ENCODE data around the gene XRCC2. TPM values are rescaled to one million over a fixed set of nuclear protein-coding genes. Genes with fewer than 3 reads are reported as not detected.
"Not testable (repeated sequence)": the region's sequence is repeated elsewhere in the genome, so short reads cannot be mapped to it uniquely, and the experiment has no call there.

XRCC2 gene
- total and polyA plus RNA-seq, 2 donors: 0.64 to 6.3 TPM

DNA sequence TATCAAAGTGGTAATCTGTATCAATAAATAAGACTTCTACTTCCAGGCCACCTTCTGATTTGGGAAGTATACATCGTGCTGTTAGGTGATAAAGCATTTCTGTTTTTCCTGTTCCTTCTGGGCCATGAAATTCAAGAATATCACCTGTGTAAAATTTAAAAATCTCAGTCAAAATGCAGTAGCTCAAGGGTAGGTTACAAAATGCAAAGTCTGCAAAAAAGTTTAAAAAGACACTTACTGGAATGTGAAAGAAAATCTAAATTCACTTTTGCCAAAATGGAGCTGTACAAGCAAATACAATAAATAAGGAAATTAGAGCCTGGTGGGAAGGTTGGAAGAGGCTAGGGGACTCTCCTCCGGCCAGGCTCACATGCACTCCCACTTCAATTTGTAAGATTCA lies 26.7 kb downstream of the XRCC2 start:
- DNase-seq (ENCODE audit: low read depth in 6 of 9, low spot score in 9 of 9): no peak
- peaks cover 0 to 1% of the 10 kb centered on the region in 2 donors for H3K9me3 ChIP-seq (ENCODE audit: control insufficient read depth in 2 of 2, insufficient read depth in 1 of 2, low read length in 1 of 2)
- H3K27me3 ChIP-seq (ENCODE audit: control insufficient read depth in 2 of 2, insufficient read depth in 1 of 2, low read length in 1 of 2): no peaks in the 10 kb centered on the region
- no peak overlapping the region for H3K27ac ChIP-seq (ENCODE audit: low read depth in 1 of 2, low read length in 1 of 2)
- peaks cover 4 to 23% of the 10 kb centered on the region in 2 donors for H3K36me3 ChIP-seq (ENCODE audit: control insufficient read depth in 2 of 2, insufficient read depth in 2 of 2, low read length in 1 of 2)
- WGBS: 88% methylated on average over 2 of the region's 2 CpGs
- H3K4me1 ChIP-seq (ENCODE audit: control insufficient read depth in 2 of 2, insufficient read depth in 2 of 2, low read length in 2 of 2): no peaks in the 10 kb centered on the region
- no peak overlapping the region for H3K4me3 ChIP-seq (ENCODE audit: low read length in 2 of 2)

DNA sequence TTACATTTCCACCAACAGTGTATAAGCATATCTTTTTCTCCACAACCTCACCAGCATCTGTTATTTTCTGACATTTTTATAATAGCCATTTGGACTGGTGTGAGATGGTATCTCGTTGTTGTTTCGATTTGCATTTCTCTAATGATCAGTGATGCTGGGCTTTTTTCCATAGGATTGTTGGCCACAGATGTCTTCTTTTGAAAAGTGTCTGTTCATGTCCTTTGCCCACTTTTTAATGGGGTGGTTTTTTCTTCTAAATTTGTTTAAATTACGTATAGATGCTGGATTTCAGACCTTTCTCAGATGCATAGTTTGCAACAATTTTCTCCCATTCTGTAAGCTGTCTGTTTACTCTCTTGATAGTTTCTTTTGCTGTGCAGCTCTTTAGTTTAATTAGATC lies 28.9 kb downstream of the XRCC2 start:
- Histone ChIP-seq H3K4me3 (ENCODE audit: low read length in 2 of 2) (no peak overlapping the region), H3K4me1 (ENCODE audit: control insufficient read depth in 2 of 2, insufficient read depth in 2 of 2, low read length in 2 of 2) (no peaks in the 10 kb centered on the region), H3K36me3 (ENCODE audit: control insufficient read depth in 2 of 2, insufficient read depth in 2 of 2, low read length in 1 of 2) (peaks cover 4 to 18% of the 10 kb centered on the region in 2 donors), H3K9me3 (ENCODE audit: control insufficient read depth in 2 of 2, insufficient read depth in 1 of 2, low read length in 1 of 2) (peaks cover 0 to 1% of the 10 kb centered on the region in 2 donors), H3K27ac (ENCODE audit: low read depth in 1 of 2, low read length in 1 of 2) (no peak overlapping the region), H3K27me3 (ENCODE audit: control insufficient read depth in 2 of 2, insufficient read depth in 1 of 2, low read length in 1 of 2) (no peaks in the 10 kb centered on the region)
- DNase-seq (ENCODE audit: low read depth in 6 of 9, low spot score in 9 of 9): no peak
- WGBS: 99% methylated on average over 3 of the region's 3 CpGs

DNA sequence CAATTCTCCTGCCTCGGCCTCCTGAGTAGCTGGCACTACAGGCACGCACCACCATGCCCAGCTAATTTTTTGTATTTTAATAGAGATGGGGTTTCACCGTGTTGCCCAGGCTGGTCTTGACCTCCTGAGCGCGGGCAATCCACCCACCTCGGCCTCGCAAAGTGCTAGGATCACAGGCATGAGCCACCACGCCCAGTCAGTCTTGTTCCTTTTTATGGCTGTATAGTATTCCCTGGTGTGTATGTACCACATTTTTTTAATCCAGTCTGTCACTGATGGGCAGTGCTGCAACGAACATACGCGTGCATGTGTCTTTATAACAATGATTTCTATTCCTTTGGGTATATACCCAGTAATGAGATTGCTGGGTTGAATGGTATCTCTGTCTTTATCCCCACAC lies 29.4 kb downstream of the XRCC2 start:
- not testable (repeated sequence) for DNase-seq (ENCODE audit: low read depth in 6 of 9, low spot score in 9 of 9); H3K27ac ChIP-seq (ENCODE audit: low read depth in 1 of 2, low read length in 1 of 2); H3K27me3 ChIP-seq (ENCODE audit: control insufficient read depth in 2 of 2, insufficient read depth in 1 of 2, low read length in 1 of 2); H3K9me3 ChIP-seq (ENCODE audit: control insufficient read depth in 2 of 2, insufficient read depth in 1 of 2, low read length in 1 of 2); H3K4me1 ChIP-seq (ENCODE audit: control insufficient read depth in 2 of 2, insufficient read depth in 2 of 2, low read length in 2 of 2); H3K4me3 ChIP-seq (ENCODE audit: low read length in 2 of 2)
- 99% methylated on average over 11 of the region's 11 CpGs for WGBS
- H3K36me3 ChIP-seq (ENCODE audit: control insufficient read depth in 2 of 2, insufficient read depth in 2 of 2, low read length in 1 of 2): peaks cover 4 to 18% of the 10 kb centered on the region in 2 donors

DNA sequence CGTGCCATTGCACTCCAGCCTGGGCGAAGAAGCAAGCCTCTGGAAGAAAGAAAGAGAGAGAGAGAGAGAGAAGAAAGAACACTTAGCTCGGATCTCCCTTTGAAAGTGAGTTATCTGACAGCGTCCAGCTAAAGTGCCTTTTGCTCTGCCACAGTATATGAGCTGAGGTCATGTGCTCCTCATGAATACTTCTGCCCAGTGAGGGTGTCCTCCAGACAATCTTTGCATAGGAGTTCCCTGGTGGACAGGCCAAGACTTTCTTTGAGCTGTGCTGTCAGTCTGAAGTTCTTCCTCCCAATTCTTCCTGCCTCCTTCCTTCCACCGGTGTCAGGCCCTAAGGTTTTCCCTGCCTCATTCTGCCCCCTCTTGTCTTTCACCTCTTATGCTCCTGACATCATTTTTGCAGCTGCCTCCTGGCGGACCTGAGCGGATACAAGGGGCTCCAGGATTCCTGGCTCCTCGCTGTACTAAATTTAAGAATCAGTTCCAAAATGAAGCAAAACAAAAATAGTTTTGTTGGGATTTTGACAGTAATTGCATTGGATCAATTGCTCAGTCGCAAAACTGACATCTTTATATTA lies 31.9 kb downstream of the XRCC2 start:
- peaks cover 4 to 12% of the 10 kb centered on the region in 2 donors for H3K36me3 ChIP-seq (ENCODE audit: control insufficient read depth in 2 of 2, insufficient read depth in 2 of 2, low read length in 1 of 2)
- H3K4me3 ChIP-seq (ENCODE audit: low read length in 2 of 2): no peak overlapping the region
- H3K27me3 ChIP-seq (ENCODE audit: control insufficient read depth in 2 of 2, insufficient read depth in 1 of 2, low read length in 1 of 2): no peaks in the 10 kb centered on the region
- peaks cover 0 to 1% of the 10 kb centered on the region in 2 donors for H3K9me3 ChIP-seq (ENCODE audit: control insufficient read depth in 2 of 2, insufficient read depth in 1 of 2, low read length in 1 of 2)
- DNase-seq (ENCODE audit: low read depth in 6 of 9, low spot score in 9 of 9): no peak
- no peak overlapping the region for H3K27ac ChIP-seq (ENCODE audit: low read depth in 1 of 2, low read length in 1 of 2)
- H3K4me1 ChIP-seq (ENCODE audit: control insufficient read depth in 2 of 2, insufficient read depth in 2 of 2, low read length in 2 of 2): no peaks in the 10 kb centered on the region
- WGBS: 93% methylated on average over 9 of the region's 9 CpGs

DNA sequence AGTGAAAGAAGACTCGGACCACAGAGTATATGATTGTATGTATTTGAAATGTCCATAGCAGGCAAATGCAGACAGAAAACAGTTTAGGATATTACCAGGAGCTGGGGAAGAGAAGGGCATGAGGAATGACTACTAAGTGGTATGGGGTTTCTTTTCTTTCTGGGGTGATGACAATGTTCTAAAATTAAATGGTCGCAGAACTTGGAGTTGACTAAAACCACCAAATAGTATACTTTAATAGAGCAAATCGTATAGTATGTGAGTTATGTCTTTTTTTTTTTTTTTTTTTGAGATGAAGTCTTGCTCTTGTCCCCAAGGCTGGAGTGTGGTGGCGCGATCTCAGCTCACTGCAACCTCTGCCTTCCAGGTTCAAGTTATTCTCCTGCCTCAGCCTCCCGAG lies 34.6 kb downstream of the XRCC2 start:
- 97% methylated on average over 6 of the region's 6 CpGs for WGBS
- no peaks in the 10 kb centered on the region for H3K27me3 ChIP-seq (ENCODE audit: control insufficient read depth in 2 of 2, insufficient read depth in 1 of 2, low read length in 1 of 2)
- no peaks in the 10 kb centered on the region for H3K9me3 ChIP-seq (ENCODE audit: control insufficient read depth in 2 of 2, insufficient read depth in 1 of 2, low read length in 1 of 2)
- H3K4me3 ChIP-seq (ENCODE audit: low read length in 2 of 2): no peak overlapping the region
- H3K27ac ChIP-seq (ENCODE audit: low read depth in 1 of 2, low read length in 1 of 2): no peak overlapping the region
- no peaks in the 10 kb centered on the region for H3K4me1 ChIP-seq (ENCODE audit: control insufficient read depth in 2 of 2, insufficient read depth in 2 of 2, low read length in 2 of 2)
- no peak for DNase-seq (ENCODE audit: low read depth in 6 of 9, low spot score in 9 of 9)
- H3K36me3 ChIP-seq (ENCODE audit: control insufficient read depth in 2 of 2, insufficient read depth in 2 of 2, low read length in 1 of 2): peaks cover 0 to 6% of the 10 kb centered on the region in 2 donors

DNA sequence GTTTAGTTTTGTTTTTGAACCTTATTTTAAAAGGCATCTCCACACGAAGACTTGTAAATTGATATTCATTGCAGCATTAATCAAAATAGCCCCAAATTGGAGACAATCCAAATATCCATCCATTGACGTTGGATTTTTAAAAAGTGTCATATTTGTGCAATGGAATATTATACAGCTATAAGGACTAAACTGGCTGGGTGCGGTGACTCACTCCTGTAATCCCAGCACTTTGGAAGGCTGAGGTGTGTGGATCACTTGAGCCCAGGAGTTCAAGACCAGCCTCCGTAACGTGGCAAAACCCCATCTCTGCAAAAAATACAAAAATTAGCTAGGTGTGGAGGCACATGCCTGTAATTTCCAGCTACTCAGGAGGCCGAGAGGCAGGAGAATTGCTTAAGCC lies 35.1 kb downstream of the XRCC2 start:
- WGBS: 91% methylated on average over 6 of the region's 6 CpGs
- Histone ChIP-seq H3K4me1 (ENCODE audit: control insufficient read depth in 2 of 2, insufficient read depth in 2 of 2, low read length in 2 of 2) (no peaks in the 10 kb centered on the region), H3K36me3 (ENCODE audit: control insufficient read depth in 2 of 2, insufficient read depth in 2 of 2, low read length in 1 of 2) (peaks cover 0 to 4% of the 10 kb centered on the region in 2 donors), H3K9me3 (ENCODE audit: control insufficient read depth in 2 of 2, insufficient read depth in 1 of 2, low read length in 1 of 2) (no peaks in the 10 kb centered on the region), H3K4me3 (ENCODE audit: low read length in 2 of 2) (no peak overlapping the region), H3K27me3 (ENCODE audit: control insufficient read depth in 2 of 2, insufficient read depth in 1 of 2, low read length in 1 of 2) (no peaks in the 10 kb centered on the region), H3K27ac (ENCODE audit: low read depth in 1 of 2, low read length in 1 of 2) (no peak overlapping the region)
- DNase-seq (ENCODE audit: low read depth in 6 of 9, low spot score in 9 of 9): no peak

DNA sequence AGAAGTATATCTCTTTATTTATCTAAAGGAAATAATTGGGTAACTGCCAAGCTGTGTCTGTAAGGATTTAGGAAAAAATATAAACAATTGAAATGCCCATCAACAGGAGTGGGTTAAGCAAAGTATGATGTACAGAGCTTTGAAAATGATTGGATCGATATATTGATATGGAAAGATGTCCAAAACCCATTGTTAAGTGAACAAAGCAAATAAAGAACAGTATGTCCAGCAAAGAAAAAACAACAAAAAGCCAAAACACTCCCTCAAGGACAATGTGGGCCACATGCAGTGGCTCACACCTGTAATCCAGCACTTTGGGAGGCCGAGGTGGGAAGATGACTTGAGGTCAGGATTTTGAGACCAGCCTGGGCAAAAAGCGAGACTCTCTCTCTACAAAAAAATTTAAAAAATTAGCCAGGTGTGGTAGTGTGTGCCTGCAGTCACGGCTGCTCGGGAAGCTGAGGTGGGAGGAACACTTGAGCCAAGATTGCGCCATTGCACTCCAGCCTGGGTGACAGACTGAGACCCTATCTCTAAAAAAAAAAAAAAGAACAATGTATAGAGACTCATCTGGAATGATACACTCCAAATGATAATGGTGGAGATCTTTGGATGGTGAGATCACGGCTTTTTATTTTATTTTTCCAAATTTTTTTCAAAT lies 37.9 kb downstream of the XRCC2 start:
- Histone ChIP-seq H3K4me1 (ENCODE audit: control insufficient read depth in 2 of 2, insufficient read depth in 2 of 2, low read length in 2 of 2) (no peaks in the 10 kb centered on the region), H3K27me3 (ENCODE audit: control insufficient read depth in 2 of 2, insufficient read depth in 1 of 2, low read length in 1 of 2) (no peaks in the 10 kb centered on the region), H3K36me3 (ENCODE audit: control insufficient read depth in 2 of 2, insufficient read depth in 2 of 2, low read length in 1 of 2) (no peaks in the 10 kb centered on the region), H3K27ac (ENCODE audit: low read depth in 1 of 2, low read length in 1 of 2) (no peak overlapping the region), H3K4me3 (ENCODE audit: low read length in 2 of 2) (no peak overlapping the region), H3K9me3 (ENCODE audit: control insufficient read depth in 2 of 2, insufficient read depth in 1 of 2, low read length in 1 of 2) (no peaks in the 10 kb centered on the region)
- 96% methylated on average over 7 of the region's 7 CpGs for WGBS
- DNase-seq (ENCODE audit: low read depth in 6 of 9, low spot score in 9 of 9): no peak

DNA sequence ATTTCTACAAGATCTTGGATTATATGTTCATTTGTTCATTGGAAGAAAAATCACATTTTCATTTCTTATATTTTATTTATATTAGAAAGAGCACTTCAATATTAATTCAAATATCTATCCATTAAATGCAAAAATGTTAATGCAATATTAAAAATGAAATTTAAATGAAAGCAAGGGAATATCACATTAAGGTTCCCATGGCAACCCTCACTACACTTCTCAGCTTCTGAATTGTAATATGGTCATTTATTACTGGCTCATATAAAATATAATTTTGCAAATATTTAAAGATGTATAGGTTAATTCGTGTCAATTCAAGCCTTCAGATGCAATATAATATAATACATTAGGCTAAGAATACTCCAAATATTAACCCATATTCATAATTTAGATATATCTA lies 38.8 kb downstream of the XRCC2 start:
- 91% methylated on average over 1 of the region's 1 CpG for WGBS

DNA sequence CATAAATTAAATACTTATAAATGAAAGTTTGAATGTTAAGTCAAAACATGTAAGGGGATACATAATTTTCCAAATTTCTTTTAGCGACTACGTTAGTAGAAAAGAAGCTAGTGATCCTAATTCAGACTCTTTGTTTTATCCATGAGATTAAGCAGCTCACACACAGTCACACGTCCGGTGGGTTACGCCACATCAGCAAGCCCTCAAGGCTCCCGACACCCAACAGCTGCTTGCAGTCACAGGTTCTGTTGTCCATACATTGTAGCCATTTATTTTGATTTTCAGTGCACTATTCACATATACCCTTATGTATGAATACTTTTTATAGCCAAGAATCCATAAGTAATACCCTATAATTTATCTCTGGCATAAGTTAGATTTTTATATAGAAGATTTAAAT lies 39.5 kb downstream of the XRCC2 start:
- no peaks in the 10 kb centered on the region for H3K27me3 ChIP-seq (ENCODE audit: control insufficient read depth in 2 of 2, insufficient read depth in 1 of 2, low read length in 1 of 2)
- no peak overlapping the region for H3K27ac ChIP-seq (ENCODE audit: low read depth in 1 of 2, low read length in 1 of 2)
- DNase-seq (ENCODE audit: low read depth in 6 of 9, low spot score in 9 of 9): no peak
- no peak overlapping the region for H3K4me3 ChIP-seq (ENCODE audit: low read length in 2 of 2)
- H3K36me3 ChIP-seq (ENCODE audit: control insufficient read depth in 2 of 2, insufficient read depth in 2 of 2, low read length in 1 of 2): no peaks in the 10 kb centered on the region
- H3K9me3 ChIP-seq (ENCODE audit: control insufficient read depth in 2 of 2, insufficient read depth in 1 of 2, low read length in 1 of 2): no peaks in the 10 kb centered on the region
- H3K4me1 ChIP-seq (ENCODE audit: control insufficient read depth in 2 of 2, insufficient read depth in 2 of 2, low read length in 2 of 2): no peaks in the 10 kb centered on the region
- WGBS: 97% methylated on average over 6 of the region's 6 CpGs

More for the DNA sequence above, 38.8 kb downstream of the XRCC2 start:
- no peak overlapping the region for H3K4me3 ChIP-seq (ENCODE audit: low read length in 2 of 2)
- H3K27me3 ChIP-seq (ENCODE audit: control insufficient read depth in 2 of 2, insufficient read depth in 1 of 2, low read length in 1 of 2): no peaks in the 10 kb centered on the region
- H3K27ac ChIP-seq (ENCODE audit: low read depth in 1 of 2, low read length in 1 of 2): no peak overlapping the region
- H3K9me3 ChIP-seq (ENCODE audit: control insufficient read depth in 2 of 2, insufficient read depth in 1 of 2, low read length in 1 of 2): no peaks in the 10 kb centered on the region
- DNase-seq (ENCODE audit: low read depth in 6 of 9, low spot score in 9 of 9): no peak
- no peaks in the 10 kb centered on the region for H3K4me1 ChIP-seq (ENCODE audit: control insufficient read depth in 2 of 2, insufficient read depth in 2 of 2, low read length in 2 of 2)
- no peaks in the 10 kb centered on the region for H3K36me3 ChIP-seq (ENCODE audit: control insufficient read depth in 2 of 2, insufficient read depth in 2 of 2, low read length in 1 of 2)
